WTC11 (cell line): ENCODE results near the gene SRRM3. TPM values are rescaled to one million over a fixed set of nuclear protein-coding genes. Genes with fewer than 3 reads are reported as not detected.

ENCODE experiments used
- ATAC-seq: fragments of 200-7000 bp; cut with Tn5 transposase; 2 replicates; pipeline ENCODE4 v1.10.0; 2021; ENCODE audit warnings: mild to moderate bottlenecking, moderate library complexity
- CTCF ChIA-PET: fragments of 300-600 bp; sonication (Branson Sonifier 250); formaldehyde crosslinking; loops from one replicate; lab custom pipeline; 2021; ENCODE audit warnings: antibody characterized with exemption; lab: Charles Lee
- POLR2A ChIA-PET: fragments of 350-600 bp; sonication (Branson Sonifier 250); formaldehyde crosslinking; loops from one replicate; lab custom pipeline; 2021; ENCODE audit warnings: antibody characterized with exemption; lab: Charles Lee
- DNase-seq: peaks from one replicate; pipeline ENCODE4 v3.0.0; 2021; ENCODE audit warnings: low spot score
- H3K27ac Mint-ChIP-seq: 2 replicates; pipeline ENCODE4 v1.8.0; 2021; ENCODE audit warnings: mixed read lengths
- H3K27me3 Mint-ChIP-seq: 2 replicates; pipeline ENCODE4 v1.8.0; 2021; ENCODE audit warnings: low read depth, mild to moderate bottlenecking, moderate library complexity, mixed read lengths
- H3K36me3 Mint-ChIP-seq: 2 replicates; pipeline ENCODE4 v1.8.0; 2021; ENCODE audit warnings: mixed read lengths
- H3K4me1 Mint-ChIP-seq: 2 replicates; pipeline ENCODE4 v1.8.0; 2022; ENCODE audit warnings: mixed read lengths
- H3K4me3 Mint-ChIP-seq: 2 replicates; pipeline ENCODE4 v1.8.0; 2021; ENCODE audit warnings: mild to moderate bottlenecking, moderate library complexity, mixed read lengths
- H3K9me3 Mint-ChIP-seq: 2 replicates; pipeline ENCODE4 v1.8.0; 2021; ENCODE audit warnings: mixed read lengths
- AFF4 ChIP-seq: sonication (generic); formaldehyde crosslinking; IDR thresholded peaks from 2 replicates; pipeline ENCODE4 v1.8.1; 2023; ENCODE audit warnings: mild to moderate bottlenecking, missing genetic modification reagents, borderline replicate concordance
- CREB1 ChIP-seq: sonication (generic); formaldehyde crosslinking; IDR thresholded peaks from 2 replicates; pipeline ENCODE4 v1.8.0; 2023; ENCODE audit warnings: mild to moderate bottlenecking, missing genetic modification reagents
- CTCF ChIP-seq: fragments of 200-600 bp; IDR thresholded peaks from 2 replicates; pipeline ENCODE4 v1.8.0; 2022; ENCODE audit warnings: antibody characterized with exemption
- ELF4 ChIP-seq: sonication (generic); formaldehyde crosslinking; IDR thresholded peaks from 2 replicates; pipeline ENCODE4 v1.8.1; 2022; ENCODE audit warnings: low read depth, mild to moderate bottlenecking, moderate library complexity, missing genetic modification reagents
- ERG ChIP-seq: fragments of 250-450 bp; sonication (Bioruptor Pico); IDR thresholded peaks from 2 replicates; pipeline ENCODE4 v1.8.0; 2021; ENCODE audit warnings: mild to moderate bottlenecking
- ETV6 ChIP-seq: sonication (generic); formaldehyde crosslinking; IDR thresholded peaks from 2 replicates; pipeline ENCODE4 v1.8.1; 2022; ENCODE audit warnings: mild to moderate bottlenecking, missing genetic modification reagents
- HMGXB4 ChIP-seq: sonication (generic); formaldehyde crosslinking; IDR thresholded peaks from 2 replicates; pipeline ENCODE4 v1.8.1; 2023; ENCODE audit warnings: mild to moderate bottlenecking, moderate library complexity, missing genetic modification reagents
- IRF1 ChIP-seq: sonication (generic); formaldehyde crosslinking; IDR thresholded peaks from 2 replicates; pipeline ENCODE4 v1.8.0; 2023; ENCODE audit warnings: missing genetic modification reagents
- NFE2L1 ChIP-seq: sonication (generic); formaldehyde crosslinking; IDR thresholded peaks from 2 replicates; pipeline ENCODE4 v1.8.1; 2023; ENCODE audit warnings: missing genetic modification reagents
- NR1H2 ChIP-seq: sonication (generic); formaldehyde crosslinking; IDR thresholded peaks from 2 replicates; pipeline ENCODE4 v1.9.0; 2021; ENCODE audit warnings: mild to moderate bottlenecking, moderate library complexity, missing genetic modification reagents
- SOX15 ChIP-seq: fragments of 250-450 bp; sonication (Bioruptor Pico); IDR thresholded peaks from 2 replicates; pipeline ENCODE4 v1.9.0; 2021; ENCODE audit warnings: mild to moderate bottlenecking
- TCF7 ChIP-seq: sonication (generic); formaldehyde crosslinking; IDR thresholded peaks from 2 replicates; pipeline ENCODE4 v1.8.0; 2022; ENCODE audit warnings: mild to moderate bottlenecking, low read depth, missing genetic modification reagents, moderate library complexity
- TEAD1 ChIP-seq: sonication (generic); formaldehyde crosslinking; IDR thresholded peaks from 2 replicates; pipeline ENCODE4 v1.8.0; 2022; ENCODE audit warnings: mild to moderate bottlenecking, missing genetic modification reagents
- USF2 ChIP-seq: sonication (generic); formaldehyde crosslinking; IDR thresholded peaks from 2 replicates; pipeline ENCODE4 v1.8.1; 2023; ENCODE audit warnings: mild to moderate bottlenecking, missing genetic modification reagents, moderate library complexity
- ZMAT4 ChIP-seq: fragments of 250-450 bp; sonication (Bioruptor Pico); IDR thresholded peaks from 2 replicates; pipeline ENCODE4 v1.9.0; 2021; ENCODE audit warnings: mild to moderate bottlenecking
- ZNF121 ChIP-seq: sonication (generic); formaldehyde crosslinking; IDR thresholded peaks from 2 replicates; pipeline ENCODE4 v1.8.0; 2023; ENCODE audit warnings: missing genetic modification reagents
- ZNF138 ChIP-seq: sonication (generic); formaldehyde crosslinking; conservative IDR thresholded peaks from 2 replicates; pipeline ENCODE4 v1.8.1; 2022; ENCODE audit warnings: mild to moderate bottlenecking, moderate library complexity, missing genetic modification reagents
- ZNF219 ChIP-seq: sonication (generic); formaldehyde crosslinking; IDR thresholded peaks from 2 replicates; pipeline ENCODE4 v1.8.0; 2023; ENCODE audit warnings: missing genetic modification reagents, mild to moderate bottlenecking, borderline replicate concordance
- ZNF232 ChIP-seq: sonication (generic); formaldehyde crosslinking; IDR thresholded peaks from 2 replicates; pipeline ENCODE4 v1.8.0; 2022; ENCODE audit warnings: mild to moderate bottlenecking, missing genetic modification reagents
- ZNF263 ChIP-seq: sonication (generic); formaldehyde crosslinking; IDR thresholded peaks from 2 replicates; pipeline ENCODE4 v1.8.1; 2022; ENCODE audit warnings: low read depth, mild to moderate bottlenecking, moderate library complexity, missing genetic modification reagents
- ZNF512 ChIP-seq: sonication (generic); formaldehyde crosslinking; IDR thresholded peaks from 2 replicates; pipeline ENCODE4 v1.8.1; 2022; ENCODE audit warnings: missing genetic modification reagents, borderline replicate concordance
- total RNA-seq: library from RNA; stranded (reverse); gene quantifications from 3 replicates; pipeline ENCODE4 v1.2.3, GENCODE V29; 2021

The SRRM3 gene
- total RNA-seq, 1 experiment from 2014 or later = 17.7 TPM

GRCh38 chr7:76303202-76304147, 101.8 kb downstream of the SRRM3 start:
- H3K9me3 Mint-ChIP-seq = peaks cover 3% of the 10 kb centered on the region; the same call in 1 of the 2 replicates
- CTCF ChIA-PET = interaction anchor here (0.9 to 4.8 kb wide), 6 partner anchors 9 to 137 kb away, joined by 5 to 30 read pairs (median 7); no protein-coding TSS in a partner anchor
- TF ChIP-seq USF2 (CRISPR knock-in tag) = no peak
- no peak for TF ChIP-seq ZNF512 (CRISPR knock-in tag)
- no peak for TF ChIP-seq CTCF
- no peak for TF ChIP-seq ZNF138 (CRISPR knock-in tag)
- TF ChIP-seq ZNF232 = peak; percentile 93
- peak; percentile 87; the same call in 1 of the 2 replicates for TF ChIP-seq TEAD1 (CRISPR knock-in tag)
- TF ChIP-seq NR1H2 (CRISPR knock-in tag) = no peak
- no peak for TF ChIP-seq CREB1
- no peak for TF ChIP-seq ZNF263
- TF ChIP-seq HMGXB4 (CRISPR knock-in tag) = no peak
- peak; percentile 89 for TF ChIP-seq NFE2L1
- peak; percentile 90; the same call in 1 of the 2 replicates for TF ChIP-seq ZNF121 (CRISPR knock-in tag)
- TF ChIP-seq TCF7 (CRISPR knock-in tag) = 0 out of 2 replicates have a peak, but pooled peaks have one; percentile 36
- TF ChIP-seq ZMAT4 (CRISPR knock-in tag) = no peak
- no peak for TF ChIP-seq ZNF219 (CRISPR knock-in tag)
- peak; percentile 95 for TF ChIP-seq ETV6 (CRISPR knock-in tag)
- TF ChIP-seq ERG (CRISPR knock-in tag) = no peak
- no peak for TF ChIP-seq ELF4
- 0 out of 2 replicates have a peak, but pooled peaks have one; percentile 32 for TF ChIP-seq IRF1 (CRISPR knock-in tag)
- no peak for TF ChIP-seq AFF4
- no peak for TF ChIP-seq SOX15

More at GRCh38 chr7:76303202-76304147, 101.8 kb downstream of the SRRM3 start:
- DNase-seq (peak; percentile 95), ATAC-seq (peak; percentile 87)
- peak overlapping the region; percentile 82 for H3K4me3 Mint-ChIP-seq
- peaks cover 8% of the 10 kb centered on the region for H3K36me3 Mint-ChIP-seq
- H3K4me1 Mint-ChIP-seq = peaks cover 23% of the 10 kb centered on the region
- POLR2A ChIA-PET = interaction anchor here (0.6 to 2.2 kb wide), 7 partner anchors 9 to 137 kb away, joined by 3 to 9 read pairs (median 5); no protein-coding TSS in a partner anchor
- peaks cover 21% of the 10 kb centered on the region for H3K27me3 Mint-ChIP-seq
- peak overlapping the region; percentile 72 for H3K27ac Mint-ChIP-seq
